Mucosa of gallbladder (tissue), 1 donor: ENCODE results near the gene NEK8. TPM values are rescaled to one million over a fixed set of nuclear protein-coding genes. Genes with fewer than 3 reads are reported as not detected.
"Not testable (repeated sequence)": the region's sequence is repeated elsewhere in the genome, so short reads cannot be mapped to it uniquely, and the experiment has no call there.

Experiments
- DNase-seq: peaks from one replicate; pipeline ENCODE4 v3.0.0-alpha.2; 2020; ENCODE audit warnings: low spot score
- total RNA-seq: library from RNA; stranded (reverse); gene quantifications from one replicate; pipeline ENCODE4 v1.2.1, GENCODE V29; 2021
- donor health status: DM: no; HTN: no; CAD: no.

The NEK8 gene
- total RNA-seq, 1 donor from 2014 or later: 8.1 TPM

- no peak for DNase-seq
These were observed 2.8 kb upstream of the NEK8 start for GRCh38 chr17:28725660-28726225.

- DNase-seq: no peak
These were observed 2.4 kb upstream of the NEK8 start, which contains the start of gene TLCD1 for GRCh38 chr17:28726226-28726626. Gene TLCD1 (minus strand): TSS chr17:28726233. CDS start chr17:28726097, 136 bp downstream.

GRCh38 chr17:28726627-28727491 is 1.7 kb upstream of the NEK8 start:
- DNase-seq: peak; percentile 94

GRCh38 chr17:28729950-28730330 is 1.4 kb downstream of the NEK8 start:
- DNase-seq: no peak

GRCh38 chr17:28733346-28733745 is 4.8 kb downstream of the NEK8 start:
- no peak for DNase-seq

- no peak for DNase-seq
These were observed 6.2 kb downstream of the NEK8 start for GRCh38 chr17:28734712-28735241.

- no peak for DNase-seq
These were observed 6.7 kb downstream of the NEK8 start for GRCh38 chr17:28735242-28735722.

GRCh38 chr17:28735913-28736769 is 7.6 kb downstream of the NEK8 start:
- not testable (repeated sequence) for DNase-seq

GRCh38 chr17:28737316-28737715 is 8.7 kb downstream of the NEK8 start:
- no peak for DNase-seq

GRCh38 chr17:28737770-28738679 is 9.4 kb downstream of the NEK8 start:
- no peak for DNase-seq

- DNase-seq: no peak
These were observed 10.2 kb downstream of the NEK8 start for GRCh38 chr17:28738680-28739384.

- DNase-seq: no peak
These were observed 12.1 kb downstream of the NEK8 start for GRCh38 chr17:28740406-28741357.

GRCh38 chr17:28741358-28742349 is 13.1 kb downstream of the NEK8 start:
- no peak for DNase-seq

- peak; percentile 77 for DNase-seq
These were observed 14.9 kb downstream of the NEK8 start, which contains the start of gene TRAF4 for GRCh38 chr17:28743243-28744103. Gene TRAF4 (plus strand): TSS chr17:28744011. CDS start chr17:28744113, 102 bp downstream.

GRCh38 chr17:28744104-28744971 is 15.8 kb downstream of the NEK8 start:
- no peak for DNase-seq
